H9 (cell line): ENCODE data around the gene ST6GALNAC6. TPM values are rescaled to one million over a fixed set of nuclear protein-coding genes. Genes with fewer than 3 reads are reported as not detected.

Source experiments
- DNase-seq: peaks from one replicate; pipeline ENCODE4 v3.0.0-alpha.2; 2017
- H2AFZ ChIP-seq: one replicate; pipeline ENCODE4 v1.6.1; 2013; ENCODE audit warnings: mild to moderate bottlenecking, low read length, control low read depth, moderate library complexity
- H2AK5ac ChIP-seq: 2 replicates; pipeline ENCODE4 v1.6.1; 2013; ENCODE audit warnings: low read length, control low read depth, mixed read lengths; ENCODE audit not compliant: insufficient read length
- H2BK120ac ChIP-seq: one replicate; pipeline ENCODE4 v1.6.1; 2013; ENCODE audit warnings: low read depth, mild to moderate bottlenecking, low read length, control low read depth, inconsistent platforms; ENCODE audit not compliant: poor library complexity, severe bottlenecking
- H2BK12ac ChIP-seq: 2 replicates; pipeline ENCODE4 v1.6.1; 2013; ENCODE audit warnings: low read length, control low read depth, mixed read lengths, low read depth; ENCODE audit not compliant: insufficient read length
- H2BK15ac ChIP-seq: 2 replicates; pipeline ENCODE4 v1.6.1; 2013; ENCODE audit warnings: low read depth, low read length, control low read depth
- H2BK20ac ChIP-seq: one replicate; pipeline ENCODE4 v1.6.1; 2013; ENCODE audit warnings: low read depth, mild to moderate bottlenecking, low read length, control low read depth, inconsistent platforms; ENCODE audit not compliant: poor library complexity, severe bottlenecking
- H2BK5ac ChIP-seq: 2 replicates; pipeline ENCODE4 v1.6.1; 2013; ENCODE audit warnings: low read length, control low read depth, mixed read lengths; ENCODE audit not compliant: insufficient read length
- H3K14ac ChIP-seq: 2 replicates; pipeline ENCODE4 v1.6.1; 2013; ENCODE audit warnings: low read length, control low read depth; ENCODE audit not compliant: insufficient read depth
- H3K18ac ChIP-seq: 2 replicates; pipeline ENCODE4 v1.6.1; 2013; ENCODE audit warnings: low read depth, mild to moderate bottlenecking, mixed read lengths, low read length, control low read depth; ENCODE audit not compliant: insufficient read length
- H3K23ac ChIP-seq: 2 replicates; pipeline ENCODE4 v1.6.1; 2013; ENCODE audit warnings: low read length, control low read depth, mixed read lengths, low read depth; ENCODE audit not compliant: insufficient read length
- H3K23me2 ChIP-seq: 2 replicates; pipeline ENCODE4 v1.6.1; 2013; ENCODE audit warnings: low read depth, mild to moderate bottlenecking, mixed read lengths, low read length, control low read depth; ENCODE audit not compliant: insufficient read length, poor library complexity, severe bottlenecking
- H3K27ac ChIP-seq: 2 replicates; pipeline ENCODE4 v1.5.1; 2013; ENCODE audit warnings: low read length, control low read depth, mixed read lengths, low read depth; ENCODE audit not compliant: insufficient read length
- H3K27me3 ChIP-seq: 2 replicates; pipeline ENCODE4 v1.6.1; 2013; ENCODE audit warnings: low read length, control low read depth, inconsistent platforms; ENCODE audit not compliant: insufficient read depth
- H3K4ac ChIP-seq: 2 replicates; pipeline ENCODE4 v1.6.1; 2013; ENCODE audit warnings: low read depth, mild to moderate bottlenecking, control low read depth, inconsistent platforms, low read length, moderate library complexity
- H3K4me1 ChIP-seq: 2 replicates; pipeline ENCODE4 v1.6.1; 2013; ENCODE audit warnings: low read length, control low read depth, inconsistent platforms; ENCODE audit not compliant: insufficient read depth
- H3K4me2 ChIP-seq: 2 replicates; pipeline ENCODE4 v1.6.1; 2013; ENCODE audit warnings: low read length, control low read depth, mixed read lengths; ENCODE audit not compliant: insufficient read length, insufficient read depth
- H3K56ac ChIP-seq: 2 replicates; pipeline ENCODE4 v1.6.1; 2013; ENCODE audit warnings: low read depth, mild to moderate bottlenecking, mixed read lengths, low read length, control low read depth; ENCODE audit not compliant: insufficient read length
- H3K79me1 ChIP-seq: 2 replicates; pipeline ENCODE4 v1.6.1; 2013; ENCODE audit warnings: low read depth, mild to moderate bottlenecking, moderate library complexity, low read length, control low read depth, inconsistent platforms; ENCODE audit not compliant: insufficient read depth, poor library complexity, severe bottlenecking
- H3K79me2 ChIP-seq: 2 replicates; pipeline ENCODE4 v1.6.1; 2013; ENCODE audit warnings: low read length, control low read depth, inconsistent platforms; ENCODE audit not compliant: insufficient read depth
- H3K9ac ChIP-seq: 2 replicates; pipeline ENCODE4 v1.6.1; 2013; ENCODE audit warnings: low read length, control low read depth, mixed read lengths; ENCODE audit not compliant: insufficient read length; ENCODE audit errors: extremely low read depth
- H3K9me3 ChIP-seq: one replicate; pipeline ENCODE4 v1.6.1; 2013; ENCODE audit warnings: low read depth, low read length, inconsistent platforms; ENCODE audit not compliant: control insufficient read depth
- H3T11ph ChIP-seq: one replicate; pipeline ENCODE4 v1.6.1; 2013; ENCODE audit warnings: mild to moderate bottlenecking, low read length, control low read depth, inconsistent platforms
- H4K20me1 ChIP-seq: one replicate; pipeline ENCODE4 v1.6.1; 2013; ENCODE audit not compliant: control insufficient read depth, insufficient read length, insufficient read depth
- H4K5ac ChIP-seq: 2 replicates; pipeline ENCODE4 v1.6.1; 2013; ENCODE audit warnings: low read depth, mild to moderate bottlenecking, mixed read lengths, low read length, control low read depth; ENCODE audit not compliant: insufficient read length
- H4K8ac ChIP-seq: replicated peaks from 2 replicates; pipeline ENCODE4 v1.6.1; 2013; ENCODE audit warnings: low read length, control low read depth, mixed read lengths, low read depth; ENCODE audit not compliant: insufficient read length
- H4K91ac ChIP-seq: 2 replicates; pipeline ENCODE4 v1.6.1; 2013; ENCODE audit warnings: low read depth, mild to moderate bottlenecking, moderate library complexity, mixed read lengths, low read length, control low read depth; ENCODE audit not compliant: insufficient read length
- H3K27ac Mint-ChIP-seq, 3 experiments: 2 replicates in 2 of 3; 3 replicates in 1 of 3; pipeline ENCODE4 v1.8.0; 2020 to 2021; ENCODE audit warnings: mixed read lengths in 3 of 3, mild to moderate bottlenecking in 1 of 3, moderate library complexity in 1 of 3
- H3K27me3 Mint-ChIP-seq: 2 replicates; pipeline ENCODE4 v1.8.0; 2021; ENCODE audit warnings: low read depth, mild to moderate bottlenecking, moderate library complexity, mixed read lengths
- H3K36me3 Mint-ChIP-seq, 3 experiments: 2 replicates in 2 of 3; 3 replicates in 1 of 3; pipeline ENCODE4 v1.8.0; 2020 to 2021; ENCODE audit warnings: low read depth in 3 of 3, mixed read lengths in 3 of 3; ENCODE audit not compliant: insufficient read depth in 1 of 3
- H3K4me1 Mint-ChIP-seq, 2 experiments: 2 replicates each; pipeline ENCODE4 v1.8.0; 2020; ENCODE audit warnings: mixed read lengths in 2 of 2
- H3K4me3 Mint-ChIP-seq, 2 experiments: 2 replicates in 1 of 2; 3 replicates in 1 of 2; pipeline ENCODE4 v1.8.0; 2020 to 2021; ENCODE audit warnings: mild to moderate bottlenecking in 2 of 2, mixed read lengths in 2 of 2, moderate library complexity in 1 of 2
- H3K9me3 Mint-ChIP-seq, 2 experiments: 2 replicates in 1 of 2; 3 replicates in 1 of 2; pipeline ENCODE4 v1.8.0; 2020; ENCODE audit warnings: mild to moderate bottlenecking in 2 of 2, mixed read lengths in 2 of 2, moderate library complexity in 1 of 2
- WGBS: extraction: QIAGEN DNeasy Blood & Tissue Kit; methylation state at CpG from one replicate; pipeline ENCODE4 v1.1.7; 2013; ENCODE audit warnings: missing lambda C conversion rate, low lambda C conversion rate, mixed read lengths; ENCODE audit not compliant: insufficient read length; ENCODE audit errors: extremely low coverage; 5-methylcytosine and 5-hydroxymethylcytosine counted together
- total RNA-seq: library from RNA; stranded (reverse); gene quantifications from 2 replicates; pipeline ENCODE4 v1.2.1, GENCODE V29; 2021
- TF ChIP-seq, protein P1 (sequence below): fragments of 200-600 bp; sonication (generic); conservative IDR thresholded peaks from 3 replicates; pipeline ENCODE4 v1.8.0; 2021; ENCODE audit warnings: antibody characterized with exemption, mild to moderate bottlenecking

The ST6GALNAC6 gene
- total RNA-seq, 1 experiment from 2014 or later, result 29.8 TPM

DNA sequence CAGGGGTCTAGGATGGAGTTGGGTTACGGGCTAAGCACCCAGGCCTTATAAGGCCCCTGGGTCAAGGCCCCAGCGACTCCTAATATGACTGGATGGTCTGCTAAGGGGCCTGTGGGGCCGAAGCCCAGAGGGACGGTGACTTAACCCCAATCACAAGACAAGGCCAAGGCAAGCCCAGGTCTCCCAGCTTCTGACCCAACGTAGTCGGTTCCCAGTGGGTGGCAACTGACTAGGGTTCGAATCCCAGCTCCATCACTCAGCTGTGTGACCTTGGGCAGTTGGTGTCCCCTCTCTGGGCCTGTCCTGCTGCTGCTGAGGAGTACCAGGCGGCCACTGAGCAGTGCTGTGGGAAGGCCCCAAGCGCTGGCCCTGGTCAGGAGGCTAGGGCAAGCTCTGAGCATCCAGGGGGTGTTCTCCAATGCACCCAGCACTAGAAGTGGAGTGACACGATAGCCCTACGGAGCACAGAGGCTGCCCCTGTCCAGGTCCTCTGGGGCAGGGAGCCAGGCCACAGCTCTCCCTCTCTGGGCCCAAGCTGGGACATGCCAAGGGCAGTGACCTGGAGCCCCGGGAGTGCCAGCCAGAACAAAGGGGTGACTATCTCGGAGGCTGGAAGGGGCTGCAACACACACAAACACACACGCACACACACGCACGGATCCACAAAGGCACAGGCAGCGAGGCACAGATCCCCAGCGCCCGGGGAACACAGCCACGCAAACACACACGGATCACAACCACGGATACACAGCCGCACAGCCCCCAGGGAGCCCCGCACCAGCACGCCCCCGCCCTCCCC, 22.4 kb downstream of the ST6GALNAC6 start:
- Histone ChIP-seq H2BK5ac (no peak overlapping the region), H3K23me2 (peaks cover 12% of the 10 kb centered on the region), H2BK120ac (no peak overlapping the region), H3K79me1 (no peaks in the 10 kb centered on the region), H3K4me2 (peak overlapping the region; percentile 91), H2AK5ac (no peak overlapping the region), H3K14ac (peak overlapping the region; percentile 58; the same call in 1 of the 2 replicates), H3K4me1 (no peaks in the 10 kb centered on the region), H4K8ac (no peak overlapping the region), H3K9me3 (no peaks in the 10 kb centered on the region), H3T11ph (no peak overlapping the region), H3K18ac (no peak overlapping the region), H3K56ac (no peak overlapping the region), H3K23ac (no peak overlapping the region), H3K27ac (no peak overlapping the region), H3K4ac (no peak overlapping the region), H2BK12ac (no peak overlapping the region), H3K79me2 (no peaks in the 10 kb centered on the region), H4K20me1 (no peaks in the 10 kb centered on the region), H4K91ac (no peak overlapping the region), H3K27me3 (no peaks in the 10 kb centered on the region), H4K5ac (no peak overlapping the region), H2BK20ac (no peak overlapping the region), H3K9ac (no peak overlapping the region), H2AFZ (no peak overlapping the region), H2BK15ac (no peak overlapping the region)
- Mint-ChIP-seq H3K4me3 (peak overlapping the region; percentile 77 to 89), H3K27me3 (no peaks in the 10 kb centered on the region; the same call in 1 of the 2 replicates), H3K9me3 (no peaks in the 10 kb centered on the region), H3K36me3 (peaks cover 0 to under 1% (median 0%) of the 10 kb centered on the region in 3 experiments; a peak in 2 of 7 replicates), H3K4me1 (peaks cover 2 to 17% of the 10 kb centered on the region in 2 experiments; a peak in 3 of 4 replicates), H3K27ac (no peak overlapping the region)
- TF ChIP-seq, protein P1, sequence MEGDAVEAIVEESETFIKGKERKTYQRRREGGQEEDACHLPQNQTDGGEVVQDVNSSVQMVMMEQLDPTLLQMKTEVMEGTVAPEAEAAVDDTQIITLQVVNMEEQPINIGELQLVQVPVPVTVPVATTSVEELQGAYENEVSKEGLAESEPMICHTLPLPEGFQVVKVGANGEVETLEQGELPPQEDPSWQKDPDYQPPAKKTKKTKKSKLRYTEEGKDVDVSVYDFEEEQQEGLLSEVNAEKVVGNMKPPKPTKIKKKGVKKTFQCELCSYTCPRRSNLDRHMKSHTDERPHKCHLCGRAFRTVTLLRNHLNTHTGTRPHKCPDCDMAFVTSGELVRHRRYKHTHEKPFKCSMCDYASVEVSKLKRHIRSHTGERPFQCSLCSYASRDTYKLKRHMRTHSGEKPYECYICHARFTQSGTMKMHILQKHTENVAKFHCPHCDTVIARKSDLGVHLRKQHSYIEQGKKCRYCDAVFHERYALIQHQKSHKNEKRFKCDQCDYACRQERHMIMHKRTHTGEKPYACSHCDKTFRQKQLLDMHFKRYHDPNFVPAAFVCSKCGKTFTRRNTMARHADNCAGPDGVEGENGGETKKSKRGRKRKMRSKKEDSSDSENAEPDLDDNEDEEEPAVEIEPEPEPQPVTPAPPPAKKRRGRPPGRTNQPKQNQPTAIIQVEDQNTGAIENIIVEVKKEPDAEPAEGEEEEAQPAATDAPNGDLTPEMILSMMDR, result no peak
- no CpG with 5 or more reads among the region's 26 CpGs for WGBS
- no peak for DNase-seq
